HG02938 (cell line): Measurements from ENCODE around the gene NCBP2.

Experiments
- ATAC-seq: cut with Tn5 transposase; IDR thresholded peaks from one replicate; pipeline ENCODE4 v1.9.1; 2021; ENCODE audit warnings: mild to moderate bottlenecking, moderate library complexity; ENCODE audit not compliant: unreplicated experiment

The NCBP2 gene

DNA sequence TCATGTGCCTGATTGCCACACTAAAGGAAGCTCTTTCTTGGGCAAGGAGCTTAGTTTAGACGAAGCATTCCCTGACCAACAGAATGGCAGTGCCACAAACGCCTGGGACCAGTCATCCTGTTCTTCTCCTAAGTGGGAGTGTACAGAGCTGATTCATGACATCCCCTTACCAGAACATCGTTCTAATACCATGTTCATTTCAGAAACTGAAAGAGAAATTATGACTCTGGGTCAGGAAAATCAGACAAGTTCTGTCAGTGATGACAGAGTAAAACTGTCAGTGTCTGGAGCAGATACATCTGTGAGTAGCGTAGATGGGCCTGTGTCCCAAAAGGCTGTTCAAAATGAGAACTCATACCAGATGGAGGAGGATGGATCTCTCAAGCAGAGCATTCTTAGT is 56.2 kb downstream of the NCBP2 start:
- ATAC-seq = no peak
